ENCODE measurements around the gene PPIC.

The PPIC gene

GRCh38 chr5:122999947-123000563 lies 36.5 kb downstream of the PPIC start:
- H3F3A ChIP-seq (ENCODE audit: insufficient read depth, low read length) = no peaks in the 10 kb centered on the region
- no peak overlapping the region for H2AFZ ChIP-seq (ENCODE audit: low read length)
- no peaks in the 10 kb centered on the region for H3K79me2 ChIP-seq (ENCODE audit: insufficient read depth, low read length)
- no peaks in the 10 kb centered on the region for H4K20me1 ChIP-seq (ENCODE audit: insufficient read depth, low read length)
- no peak overlapping the region for H3K4me2 ChIP-seq (ENCODE audit: low read length)
- no peaks in the 10 kb centered on the region for H3K36me3 ChIP-seq (ENCODE audit: insufficient read depth, low read length)
- TF ChIP-seq CTCF (IDR thresholded peaks at IDR 0.05; ENCODE audit: low read length) (peak; percentile 92), EZH2 (IDR thresholded peaks at IDR 0.05; ENCODE audit: borderline replicate concordance, low read length) (no peak)
- H3K27me3 ChIP-seq (ENCODE audit: insufficient read depth, low read length) = no peaks in the 10 kb centered on the region
- H3K4me3 ChIP-seq (ENCODE audit: low read depth, low read length, poor library complexity, severe bottlenecking) = no peak overlapping the region
- H3K27ac ChIP-seq (ENCODE audit: low read depth, low read length, poor library complexity, severe bottlenecking) = no peak overlapping the region
- no peaks in the 10 kb centered on the region for H3K9me3 ChIP-seq (ENCODE audit: low read length)
- H3K9me2 ChIP-seq (ENCODE audit: low read depth, low read length) = no peaks in the 10 kb centered on the region
- no peaks in the 10 kb centered on the region for H3K4me1 ChIP-seq (ENCODE audit: insufficient read depth, low read length, severe bottlenecking)
- no peak overlapping the region for H3K9ac ChIP-seq (ENCODE audit: low read length)

GRCh38 chr5:122997294-122997693 lies 39.2 kb downstream of the PPIC start:
- Histone ChIP-seq H3K4me1 (ENCODE audit: insufficient read depth, low read length, severe bottlenecking) (no peaks in the 10 kb centered on the region), H3K4me3 (ENCODE audit: low read depth, low read length, poor library complexity, severe bottlenecking) (no peak overlapping the region), H3K9me3 (ENCODE audit: low read length) (no peaks in the 10 kb centered on the region), H3F3A (ENCODE audit: insufficient read depth, low read length) (no peaks in the 10 kb centered on the region), H3K9me2 (ENCODE audit: low read depth, low read length) (no peaks in the 10 kb centered on the region), H3K27ac (ENCODE audit: low read depth, low read length, poor library complexity, severe bottlenecking) (no peak overlapping the region), H3K27me3 (ENCODE audit: insufficient read depth, low read length) (no peaks in the 10 kb centered on the region), H3K36me3 (ENCODE audit: insufficient read depth, low read length) (no peaks in the 10 kb centered on the region), H4K20me1 (ENCODE audit: insufficient read depth, low read length) (no peaks in the 10 kb centered on the region), H3K9ac (ENCODE audit: low read length) (no peak overlapping the region), H3K79me2 (ENCODE audit: insufficient read depth, low read length) (no peaks in the 10 kb centered on the region), H2AFZ (ENCODE audit: low read length) (no peak overlapping the region), H3K4me2 (ENCODE audit: low read length) (no peak overlapping the region)
- TF ChIP-seq CTCF (IDR thresholded peaks at IDR 0.05; ENCODE audit: low read length) = no peak
- no peak for TF ChIP-seq EZH2 (IDR thresholded peaks at IDR 0.05; ENCODE audit: borderline replicate concordance, low read length)

GRCh38 chr5:122996091-122996490 lies 40.4 kb downstream of the PPIC start:
- no peaks in the 10 kb centered on the region for H4K20me1 ChIP-seq (ENCODE audit: insufficient read depth, low read length)

More at GRCh38 chr5:122996091-122996490, 40.4 kb downstream of the PPIC start:
- no peak for TF ChIP-seq EZH2 (IDR thresholded peaks at IDR 0.05; ENCODE audit: borderline replicate concordance, low read length)
- no peak for TF ChIP-seq CTCF (IDR thresholded peaks at IDR 0.05; ENCODE audit: low read length)
- H3K4me3 ChIP-seq (ENCODE audit: low read depth, low read length, poor library complexity, severe bottlenecking) = no peak overlapping the region
- no peak overlapping the region for H3K4me2 ChIP-seq (ENCODE audit: low read length)
- H2AFZ ChIP-seq (ENCODE audit: low read length) = no peak overlapping the region
- no peaks in the 10 kb centered on the region for H3K9me2 ChIP-seq (ENCODE audit: low read depth, low read length)
- no peaks in the 10 kb centered on the region for H3K79me2 ChIP-seq (ENCODE audit: insufficient read depth, low read length)
- H3K4me1 ChIP-seq (ENCODE audit: insufficient read depth, low read length, severe bottlenecking) = no peaks in the 10 kb centered on the region
- no peaks in the 10 kb centered on the region for H3K9me3 ChIP-seq (ENCODE audit: low read length)
- no peaks in the 10 kb centered on the region for H3K27me3 ChIP-seq (ENCODE audit: insufficient read depth, low read length)
- H3K9ac ChIP-seq (ENCODE audit: low read length) = no peak overlapping the region
- H3F3A ChIP-seq (ENCODE audit: insufficient read depth, low read length) = no peaks in the 10 kb centered on the region
- H3K36me3 ChIP-seq (ENCODE audit: insufficient read depth, low read length) = no peaks in the 10 kb centered on the region
- no peak overlapping the region for H3K27ac ChIP-seq (ENCODE audit: low read depth, low read length, poor library complexity, severe bottlenecking)

All from OCI-LY1 (cell line).